ENCODE results near the gene SNED1.

Gene SNED1

DNA sequence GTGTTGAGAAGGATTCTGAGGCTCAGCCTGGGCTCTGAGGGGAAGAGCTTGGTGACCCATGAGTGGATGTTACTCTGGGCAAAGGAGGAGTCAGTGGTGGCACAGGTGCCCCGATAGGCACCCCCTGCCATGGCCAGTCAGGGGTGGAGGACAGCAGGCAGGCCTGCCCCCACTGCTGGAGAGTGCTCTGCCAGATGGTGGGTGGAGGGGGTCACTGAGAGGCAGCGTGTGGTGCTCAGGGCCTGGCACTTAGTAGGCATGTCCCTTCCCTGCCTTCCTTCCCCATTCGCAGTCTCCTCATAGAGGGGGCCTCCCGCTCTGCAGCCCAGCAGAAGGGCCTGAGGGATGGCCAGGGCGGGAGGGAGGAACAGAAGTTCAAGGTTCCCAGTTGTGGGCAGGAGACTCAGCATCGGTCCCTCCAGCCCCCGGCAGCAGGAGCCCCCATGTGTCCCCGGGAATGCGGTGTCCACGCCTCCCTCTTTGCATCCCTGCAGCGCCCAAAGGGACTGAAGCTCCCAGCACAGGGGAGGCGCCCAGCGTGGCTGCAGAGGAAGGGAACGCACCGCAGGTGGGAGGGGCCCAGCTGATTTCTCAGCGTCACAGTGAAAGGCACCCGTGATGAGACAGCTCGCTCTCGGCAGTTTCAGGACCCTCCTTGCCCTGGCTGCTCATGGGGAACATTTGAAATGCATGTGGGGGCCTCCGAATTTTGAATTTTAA, 5.7 kb upstream of the SNED1 start:
- DNase-seq, result no peak

DNA sequence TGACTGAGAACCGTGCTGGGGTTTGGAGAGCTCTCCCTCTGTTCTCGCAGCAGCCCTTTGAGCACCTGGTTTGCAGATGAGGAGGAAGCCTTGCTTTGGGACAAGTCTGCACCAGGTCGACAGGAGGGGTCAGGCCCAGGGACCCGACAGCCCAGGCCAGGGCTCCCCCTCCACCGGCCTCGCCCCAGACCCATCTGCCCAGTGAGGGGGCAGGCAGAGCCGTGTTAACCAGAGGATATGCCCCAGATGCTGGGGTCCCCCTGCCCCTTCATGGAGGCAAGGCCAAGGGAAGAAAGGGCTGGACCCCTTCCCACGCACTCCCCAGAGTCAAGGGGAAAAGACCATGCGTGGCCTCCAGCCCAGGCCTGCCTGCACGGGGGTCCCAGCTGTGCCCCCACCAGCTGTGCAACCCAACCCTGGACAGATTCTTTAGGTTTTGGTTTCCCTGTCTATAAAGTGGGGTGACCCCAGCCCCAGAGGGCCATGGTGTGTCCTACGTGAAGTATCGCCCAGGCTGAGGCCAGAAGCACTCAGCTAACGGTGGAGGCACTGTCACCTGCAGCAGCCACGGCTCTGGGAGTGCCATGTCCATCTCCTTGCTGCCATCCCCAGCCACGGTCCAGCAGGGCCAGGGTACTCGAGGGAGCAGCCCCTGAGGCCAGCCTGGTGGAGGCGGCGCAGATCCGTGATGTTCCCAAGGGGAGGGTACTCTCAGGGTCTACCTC, 4.8 kb upstream of the SNED1 start:
- no peak for DNase-seq

DNA sequence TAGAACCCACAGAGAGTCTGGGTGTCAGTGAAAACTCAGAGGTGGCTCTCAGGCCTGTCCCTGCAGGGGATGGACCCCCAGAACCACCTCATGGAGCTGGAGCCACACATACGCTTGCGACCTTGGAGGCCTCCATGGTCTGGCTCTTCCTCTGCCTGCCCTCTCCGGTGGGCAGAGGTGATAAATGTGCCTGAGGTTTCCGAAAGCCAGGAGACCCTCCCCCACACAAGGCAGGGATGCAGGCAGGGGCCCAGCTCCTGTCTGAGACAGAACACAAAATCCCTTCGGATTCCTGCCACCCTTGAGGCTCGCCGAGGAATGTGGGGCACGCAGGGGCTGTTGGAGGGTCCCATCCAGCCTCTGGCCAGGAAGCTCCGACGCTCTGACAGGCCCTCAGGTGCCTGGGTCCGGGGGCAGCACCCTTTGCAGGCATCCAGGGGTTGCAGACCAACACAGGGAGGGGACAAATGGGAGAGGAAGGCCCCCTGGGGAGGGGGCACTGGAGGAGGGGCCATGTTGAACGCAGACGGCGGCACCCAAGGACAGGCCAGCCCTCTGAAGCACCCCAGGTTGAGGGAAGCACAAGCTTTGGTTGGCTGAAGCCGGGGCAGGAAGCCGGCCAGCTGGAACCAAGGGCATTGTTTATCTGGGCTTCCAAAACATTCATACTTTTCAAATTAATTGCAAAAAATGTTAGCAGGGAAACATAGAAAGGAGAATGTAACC, 4.1 kb upstream of the SNED1 start:
- no peak for DNase-seq

- no peak for DNase-seq
These were observed 3.1 kb upstream of the SNED1 start for GRCh38 chr2:240995041-240996021.

GRCh38 chr2:240996161-240996833, 2.1 kb upstream of the SNED1 start:
- DNase-seq, result no peak

DNA sequence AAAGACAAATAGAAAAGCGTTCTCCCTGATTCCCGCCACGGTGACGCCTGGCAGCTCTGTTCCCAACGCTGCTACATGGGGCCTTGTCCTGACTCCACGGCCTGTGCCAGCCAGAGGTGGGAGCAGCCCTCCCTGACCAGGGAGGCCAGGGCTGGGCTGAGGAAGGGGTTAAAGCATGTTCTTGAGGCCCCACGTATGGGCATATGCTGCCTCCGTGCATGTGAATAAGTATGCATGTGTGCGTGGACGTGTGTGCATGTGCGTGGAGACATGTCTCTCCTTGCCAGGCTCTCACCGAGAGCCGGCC, 1.6 kb upstream of the SNED1 start:
- no peak for DNase-seq

GRCh38 chr2:240997141-240997855, 1.1 kb upstream of the SNED1 start:
- no peak for DNase-seq

DNA sequence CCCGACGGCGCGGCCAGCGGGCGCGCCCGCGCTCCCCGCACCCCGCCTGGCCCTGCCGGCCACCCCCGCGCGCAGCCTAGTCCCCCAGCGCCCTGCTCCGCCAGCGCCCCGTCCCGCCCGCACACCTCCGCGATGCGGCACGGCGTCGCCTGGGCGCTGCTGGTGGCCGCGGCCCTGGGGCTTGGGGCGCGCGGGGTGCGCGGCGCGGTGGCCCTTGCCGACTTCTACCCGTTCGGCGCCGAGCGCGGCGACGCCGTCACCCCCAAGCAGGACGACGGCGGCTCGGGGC, 232 bp downstream of the SNED1 start:
- no peak for DNase-seq

DNA sequence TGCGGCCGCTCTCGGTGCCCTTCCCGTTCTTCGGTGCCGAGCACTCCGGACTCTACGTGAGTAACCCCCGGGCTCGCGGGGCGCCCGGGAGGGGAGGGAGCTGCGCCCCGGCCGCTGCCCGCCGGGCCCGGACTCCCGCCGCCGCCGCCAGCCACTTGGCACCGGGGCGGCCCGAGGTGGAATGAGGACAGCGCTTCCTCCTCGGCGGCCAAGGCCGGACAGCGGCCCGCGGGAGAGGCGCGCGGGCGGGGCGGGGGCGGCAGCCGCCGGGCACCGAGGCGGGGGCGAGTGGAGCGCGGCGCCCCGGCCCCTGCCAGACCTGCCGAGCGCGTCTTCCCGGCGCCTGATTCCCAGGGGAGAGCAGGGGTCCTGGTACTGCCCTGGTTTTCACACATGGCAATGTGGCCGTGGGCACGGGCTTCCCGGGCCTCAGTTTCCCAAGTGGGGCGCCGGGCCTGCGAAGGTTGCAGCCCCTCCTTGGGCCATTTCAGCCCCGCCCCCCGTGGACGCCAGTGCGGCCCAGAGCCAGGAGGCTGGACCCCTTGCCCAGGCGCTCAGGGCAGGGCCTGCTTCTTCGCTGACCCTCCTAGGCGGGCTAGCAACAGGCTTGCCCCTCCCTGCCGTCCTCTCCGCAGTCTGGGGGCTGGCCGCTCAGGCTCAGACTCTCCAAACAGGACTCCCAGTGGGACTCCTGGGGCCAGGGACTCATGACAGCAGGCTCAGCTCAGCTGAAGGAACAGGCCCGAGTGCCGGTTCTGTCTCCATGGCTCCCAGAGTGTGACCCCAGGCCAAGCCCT, 775 bp downstream of the SNED1 start:
- no peak for DNase-seq

DNA sequence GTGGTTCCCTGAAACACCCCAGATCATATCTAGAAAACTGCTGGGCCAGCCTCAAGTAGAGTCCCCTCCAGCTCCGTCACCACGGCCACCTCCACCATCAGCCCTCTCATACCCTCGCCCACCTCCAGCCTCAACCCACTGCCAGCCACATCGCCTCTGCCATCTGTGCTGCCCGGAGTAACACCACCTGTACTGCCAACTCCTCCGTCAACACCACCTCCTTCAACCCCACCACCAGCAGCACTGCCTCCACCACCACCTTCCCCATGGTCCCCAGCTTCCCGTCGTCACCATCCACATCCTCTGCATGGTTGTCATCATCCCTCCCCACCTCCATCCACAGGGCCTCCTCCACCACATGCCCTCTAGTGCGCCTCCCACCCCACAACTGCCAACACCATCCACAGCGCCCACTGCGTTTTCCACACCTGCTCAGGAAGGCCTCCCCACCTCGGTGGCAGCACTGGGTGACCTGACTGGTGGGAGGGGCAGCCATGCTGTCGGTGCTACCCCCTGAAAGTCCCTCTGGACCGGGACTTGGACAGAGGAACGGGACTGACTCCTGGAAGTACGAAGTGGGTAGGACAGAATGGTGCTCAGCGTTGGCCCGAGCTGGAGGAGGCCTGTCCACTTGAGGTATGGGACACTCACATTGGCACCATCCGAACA, 1.6 kb downstream of the SNED1 start:
- no peak for DNase-seq

GRCh38 chr2:241000831-241001321, 2.5 kb downstream of the SNED1 start:
- no peak for DNase-seq

- DNase-seq, result no peak
These were observed 3.2 kb downstream of the SNED1 start for GRCh38 chr2:241001413-241002274.

- no peak for DNase-seq
These were observed 4.0 kb downstream of the SNED1 start for GRCh38 chr2:241002275-241003046.

GRCh38 chr2:241003047-241003360, 4.6 kb downstream of the SNED1 start:
- no peak for DNase-seq

DNA sequence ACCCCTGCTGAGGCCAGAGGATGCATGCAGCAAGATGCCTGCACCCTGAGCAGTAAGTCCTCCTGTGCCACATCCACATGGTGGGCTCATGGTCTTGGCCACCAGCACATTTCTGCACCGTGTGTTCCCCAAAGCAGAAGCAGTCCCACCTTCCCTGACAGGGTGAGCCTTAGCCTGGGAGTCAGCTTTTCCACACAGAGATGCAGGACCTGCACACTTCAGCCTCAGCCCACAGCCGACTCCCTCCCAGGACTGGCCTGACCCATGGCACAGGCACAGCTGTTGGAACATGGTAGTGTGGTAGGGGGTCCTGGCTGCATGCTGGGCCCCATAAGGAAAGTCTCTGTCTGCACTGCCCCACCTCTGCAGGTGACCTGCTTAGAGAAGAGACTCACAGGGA, 5.0 kb downstream of the SNED1 start:
- no peak for DNase-seq

- DNase-seq, result no peak
These were observed 5.6 kb downstream of the SNED1 start for GRCh38 chr2:241003830-241004564.

GRCh38 chr2:241005569-241005968, 7.2 kb downstream of the SNED1 start:
- DNase-seq, result no peak

GRCh38 chr2:241006412-241006811, 8.0 kb downstream of the SNED1 start:
- DNase-seq, result no peak

Data from NCI-H2029 (cell line).